HepG2 (cell line): ENCODE data around the gene H2AZ1. TPM values are rescaled to one million over a fixed set of nuclear protein-coding genes. Genes with fewer than 3 reads are reported as not detected.

Experiments used
- BHLHE40 ChIP-seq: IDR thresholded peaks from 2 replicates; pipeline ENCODE4 v1.6.1; 2011; ENCODE audit warnings: low read length, improper control_type of control experiment
- CENPBD1 ChIP-seq: sonication (generic); formaldehyde crosslinking; IDR thresholded peaks from 2 replicates; pipeline ENCODE4 v1.8.0; 2022; ENCODE audit warnings: missing genetic modification reagents, low read depth, mild to moderate bottlenecking, borderline replicate concordance
- DBP ChIP-seq: sonication (generic); formaldehyde crosslinking; IDR thresholded peaks from 2 replicates; pipeline ENCODE4 v1.4.0; 2020; ENCODE audit warnings: missing genetic modification reagents; ENCODE audit errors: not compliant biosample characterization
- E2F1 ChIP-seq: sonication (generic); formaldehyde crosslinking; IDR thresholded peaks from 2 replicates; pipeline ENCODE4 v1.5.0; 2020; ENCODE audit warnings: missing genetic modification reagents
- GATAD2A ChIP-seq: IDR thresholded peaks from 2 replicates; pipeline ENCODE4 v1.6.1; 2016
- KDM5A ChIP-seq: fragments of 200-600 bp; sonication (generic); IDR thresholded peaks from 2 replicates; pipeline ENCODE4 v1.7.0; 2018; ENCODE audit warnings: antibody characterized with exemption, mild to moderate bottlenecking, low read length, borderline replicate concordance
- PHF20 ChIP-seq: sonication (generic); formaldehyde crosslinking; IDR thresholded peaks from 2 replicates; pipeline ENCODE4 v1.5.0; 2020; ENCODE audit warnings: mild to moderate bottlenecking, missing genetic modification reagents
- POLR2G ChIP-seq: fragments of 200-400 bp; formaldehyde crosslinking; IDR thresholded peaks from 2 replicates; pipeline ENCODE4 v1.6.1; 2018; ENCODE audit warnings: mild to moderate bottlenecking, low read depth, low read length, moderate library complexity
- RFXANK ChIP-seq: IDR thresholded peaks from 2 replicates; pipeline ENCODE4 v1.6.1; 2016
- SMAD1 ChIP-seq: sonication (generic); formaldehyde crosslinking; IDR thresholded peaks from 2 replicates; pipeline ENCODE4 v1.4.0; 2020; ENCODE audit warnings: missing genetic modification reagents, low read depth, mild to moderate bottlenecking, borderline replicate concordance
- SNAPC4 ChIP-seq: sonication (generic); formaldehyde crosslinking; IDR thresholded peaks from 2 replicates; pipeline ENCODE4 v1.4.0; 2020; ENCODE audit warnings: mild to moderate bottlenecking, missing genetic modification reagents
- SP2 ChIP-seq: sonication (generic); formaldehyde crosslinking; IDR thresholded peaks from 2 replicates; pipeline ENCODE4 v1.5.1; 2020; ENCODE audit warnings: mild to moderate bottlenecking, missing genetic modification reagents
- TIGD3 ChIP-seq: sonication (generic); formaldehyde crosslinking; IDR thresholded peaks from 2 replicates; pipeline ENCODE4 v1.5.1; 2020; ENCODE audit warnings: mild to moderate bottlenecking, missing genetic modification reagents, borderline replicate concordance
- USF2 ChIP-seq, 2 experiments: sonication (generic) in 1 of 2; formaldehyde crosslinking in 1 of 2; IDR thresholded peaks; 2 replicates each; pipeline versions ENCODE4 v1.5.1 to v1.6.1; 2011 to 2020; ENCODE audit warnings: borderline replicate concordance in 1 of 2, low read depth in 1 of 2, low read length in 1 of 2, mild to moderate bottlenecking in 1 of 2, missing genetic modification reagents in 1 of 2, moderate library complexity in 1 of 2
- ZNF615 ChIP-seq: sonication (generic); formaldehyde crosslinking; IDR thresholded peaks from 2 replicates; pipeline ENCODE4 v1.5.0; 2020; ENCODE audit warnings: mild to moderate bottlenecking, missing genetic modification reagents, borderline replicate concordance
- ZNF652 ChIP-seq: IDR thresholded peaks from 2 replicates; pipeline ENCODE4 v1.6.1; 2016; ENCODE audit warnings: low read depth, borderline replicate concordance
- polyA plus RNA-seq, 8 experiments: library from polyadenylated mRNA; depleted of rRNA in 3 of 8; stranded (reverse) in 7 of 8; unstranded in 1 of 8; fragments of >200 nt; fragmentation: Illumina TruSeq in 4 of 8; extraction: Trizol in 4 of 8; gene quantifications; 2 replicates each; pipeline versions ENCODE4 v1.2.1 to v1.2.3, GENCODE V29; 2011 to 2016; ENCODE audit warnings: low read depth in 4 of 8, missing spikeins in 1 of 8, mixed read lengths in 1 of 8; ENCODE audit not compliant: insufficient read depth in 1 of 8
- total RNA-seq, 5 experiments: library from RNA; depleted of rRNA; stranded (reverse); fragments of >200 nt; fragmentation: Illumina TruSeq; extraction: Trizol; gene quantifications; 2 replicates each; pipeline ENCODE4 v1.2.3, GENCODE V29; 2016; ENCODE audit warnings: low read depth in 1 of 5

The H2AZ1 gene
- total and polyA plus RNA-seq, 2 of the 13 experiments (the other 11 are each of a cell fraction or from before 2014, with no cell fraction given): 301 to 574 TPM

- TF ChIP-seq TIGD3 (CRISPR knock-in tag): no peak
- TF ChIP-seq ZNF652 (CRISPR knock-in tag): no peak
- TF ChIP-seq SNAPC4 (CRISPR knock-in tag): no peak
- TF ChIP-seq USF2 (IDR thresholded peaks at IDR 0.05; ENCODE audit: low read depth, low read length): no peak
- no peak for TF ChIP-seq USF2 (CRISPR knock-in tag; IDR thresholded peaks at IDR 0.05; ENCODE audit: borderline replicate concordance)
- no peak for TF ChIP-seq E2F1 (CRISPR knock-in tag)
- no peak for TF ChIP-seq CENPBD1
- no peak for TF ChIP-seq GATAD2A (CRISPR knock-in tag)
- no peak for TF ChIP-seq DBP (CRISPR knock-in tag)
- TF ChIP-seq SP2 (CRISPR knock-in tag): no peak; the same call in 1 of the 2 replicates
- TF ChIP-seq PHF20: peak; percentile 63; the same call in 1 of the 2 replicates
- peak; percentile 41 for TF ChIP-seq KDM5A
- peak; percentile 86 for TF ChIP-seq POLR2G
- no peak for TF ChIP-seq SMAD1 (CRISPR knock-in tag)
- peak; percentile 87; the same call in 1 of the 2 replicates for TF ChIP-seq ZNF615
- no peak for TF ChIP-seq RFXANK (CRISPR knock-in tag)
- no peak for TF ChIP-seq BHLHE40
Measured at GRCh38 chr4:99946356-99947189, 3.5 kb downstream of the H2AZ1 start, which contains the start of gene DNAJB14 (continued).
